Choroid plexus epithelial cell (primary cell): Measurements from ENCODE around the gene ALK.

Experiments
- DNase-seq: peaks from one replicate; pipeline ENCODE4 v3.0.0-alpha.2; 2010; ENCODE audit warnings: low read depth
- H3K4me3 ChIP-seq: 2 replicates; pipeline ENCODE4 v1.5.1; 2011; ENCODE audit warnings: low read depth, mild to moderate bottlenecking, control low read depth, low read length, moderate library complexity
- TF ChIP-seq, protein P1 (sequence below): conservative IDR thresholded peaks from 2 replicates; pipeline ENCODE4 v1.5.1; 2011; ENCODE audit warnings: low read depth, mild to moderate bottlenecking, control low read depth, inconsistent platforms, low read length, moderate library complexity

The ALK gene

GRCh38 chr2:29367986-29368658, 553.3 kb downstream of the ALK start:
- peak; percentile 91 for DNase-seq
- H3K4me3 ChIP-seq, result no peak overlapping the region
- TF ChIP-seq, protein P1, sequence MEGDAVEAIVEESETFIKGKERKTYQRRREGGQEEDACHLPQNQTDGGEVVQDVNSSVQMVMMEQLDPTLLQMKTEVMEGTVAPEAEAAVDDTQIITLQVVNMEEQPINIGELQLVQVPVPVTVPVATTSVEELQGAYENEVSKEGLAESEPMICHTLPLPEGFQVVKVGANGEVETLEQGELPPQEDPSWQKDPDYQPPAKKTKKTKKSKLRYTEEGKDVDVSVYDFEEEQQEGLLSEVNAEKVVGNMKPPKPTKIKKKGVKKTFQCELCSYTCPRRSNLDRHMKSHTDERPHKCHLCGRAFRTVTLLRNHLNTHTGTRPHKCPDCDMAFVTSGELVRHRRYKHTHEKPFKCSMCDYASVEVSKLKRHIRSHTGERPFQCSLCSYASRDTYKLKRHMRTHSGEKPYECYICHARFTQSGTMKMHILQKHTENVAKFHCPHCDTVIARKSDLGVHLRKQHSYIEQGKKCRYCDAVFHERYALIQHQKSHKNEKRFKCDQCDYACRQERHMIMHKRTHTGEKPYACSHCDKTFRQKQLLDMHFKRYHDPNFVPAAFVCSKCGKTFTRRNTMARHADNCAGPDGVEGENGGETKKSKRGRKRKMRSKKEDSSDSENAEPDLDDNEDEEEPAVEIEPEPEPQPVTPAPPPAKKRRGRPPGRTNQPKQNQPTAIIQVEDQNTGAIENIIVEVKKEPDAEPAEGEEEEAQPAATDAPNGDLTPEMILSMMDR, result no peak

- TF ChIP-seq, protein P1, result no peak
- no peak overlapping the region for H3K4me3 ChIP-seq
- no peak for DNase-seq
These were observed 558.3 kb downstream of the ALK start for GRCh38 chr2:29363111-29363510.

- TF ChIP-seq, protein P1, result no peak
- no peak overlapping the region for H3K4me3 ChIP-seq
- peak; percentile 31 for DNase-seq
These were observed 560.2 kb downstream of the ALK start for GRCh38 chr2:29361231-29361630.

DNA sequence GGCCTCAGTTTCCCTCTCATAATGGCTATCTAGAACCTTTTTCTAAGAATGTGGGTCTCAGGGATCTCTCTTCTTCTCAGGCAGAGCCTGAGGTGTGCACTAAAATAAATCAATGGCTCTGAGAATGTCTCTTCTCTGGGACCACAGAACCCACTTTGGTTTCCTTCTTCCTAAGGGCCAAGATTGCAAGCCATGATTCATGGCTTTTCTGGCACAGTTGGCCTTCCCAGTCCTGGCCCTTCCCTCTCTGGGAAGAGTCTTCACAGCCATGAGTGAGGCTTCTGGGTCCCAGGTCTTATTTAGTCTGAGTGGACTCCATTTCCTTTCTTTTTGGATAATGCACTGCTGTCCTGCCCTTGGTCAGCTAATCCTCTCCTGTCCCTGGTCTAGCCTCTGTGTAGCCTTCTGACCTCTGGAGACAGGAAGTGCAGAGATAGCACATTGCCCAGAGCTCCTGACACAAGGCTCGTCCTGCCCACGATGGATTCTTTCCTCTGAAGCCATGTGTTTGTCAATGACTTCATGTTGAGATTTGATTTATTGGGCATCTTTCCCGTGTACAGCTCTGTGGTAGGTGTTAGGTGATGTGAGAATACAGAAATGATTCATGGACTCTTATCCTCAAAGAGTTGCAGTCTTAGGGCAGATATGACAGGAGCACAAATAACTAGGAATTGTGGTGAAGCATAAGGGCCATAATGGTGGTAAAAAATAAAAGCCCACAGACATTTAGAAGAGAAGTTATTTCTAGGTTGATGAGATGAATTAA, 561.2 kb downstream of the ALK start:
- no peak overlapping the region for H3K4me3 ChIP-seq
- DNase-seq, result no peak
- TF ChIP-seq, protein P1, result no peak

- DNase-seq, result no peak
- TF ChIP-seq, protein P1, result no peak
- H3K4me3 ChIP-seq, result no peak overlapping the region
These were observed 567.9 kb downstream of the ALK start for GRCh38 chr2:29353403-29353991.

DNA sequence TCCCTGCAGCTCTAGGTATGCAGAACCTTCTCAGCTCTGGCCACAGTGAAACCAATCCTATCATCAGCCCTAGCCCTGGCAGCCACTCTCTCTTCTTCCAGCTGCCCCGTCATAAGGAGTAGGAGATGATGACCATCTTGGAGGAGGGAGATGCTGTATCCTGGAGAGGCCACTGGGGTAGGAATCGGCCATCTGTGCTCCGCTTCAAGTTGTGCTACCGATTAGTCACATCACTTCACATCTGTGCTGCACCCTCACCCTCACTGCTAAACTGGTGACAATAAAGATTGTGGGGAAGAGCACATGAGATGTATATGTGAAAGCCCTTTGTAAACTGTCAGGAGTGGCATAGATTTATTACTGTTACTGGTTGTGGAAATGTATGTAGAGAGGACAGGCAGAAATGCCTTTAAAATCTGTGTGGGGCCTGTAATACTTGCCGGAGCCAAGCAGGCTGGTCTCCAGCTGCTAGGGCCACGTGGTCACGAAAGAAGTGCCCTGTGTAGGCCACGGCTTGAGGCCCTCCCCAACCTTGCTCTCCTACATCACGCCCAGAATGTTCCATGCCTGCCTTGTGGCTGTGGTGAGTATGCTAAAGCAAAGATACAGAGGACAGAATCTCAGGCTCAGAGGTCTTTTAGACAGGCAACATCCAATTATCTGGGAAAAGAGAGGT, 569.3 kb downstream of the ALK start:
- DNase-seq, result peak; percentile 12
- no peak overlapping the region for H3K4me3 ChIP-seq
- TF ChIP-seq, protein P1, result no peak
